SHP77 (cell line): ENCODE measurements around the gene PCNX2.
"Not testable (repeated sequence)": the region's sequence is repeated elsewhere in the genome, so short reads cannot be mapped to it uniquely, and the experiment has no call there.

Experiments used
- DNase-seq, 2 experiments: peaks; one replicate each; lab custom pipeline; 2025; lab: John Stamatoyannopoulos, UW

The PCNX2 gene

DNA sequence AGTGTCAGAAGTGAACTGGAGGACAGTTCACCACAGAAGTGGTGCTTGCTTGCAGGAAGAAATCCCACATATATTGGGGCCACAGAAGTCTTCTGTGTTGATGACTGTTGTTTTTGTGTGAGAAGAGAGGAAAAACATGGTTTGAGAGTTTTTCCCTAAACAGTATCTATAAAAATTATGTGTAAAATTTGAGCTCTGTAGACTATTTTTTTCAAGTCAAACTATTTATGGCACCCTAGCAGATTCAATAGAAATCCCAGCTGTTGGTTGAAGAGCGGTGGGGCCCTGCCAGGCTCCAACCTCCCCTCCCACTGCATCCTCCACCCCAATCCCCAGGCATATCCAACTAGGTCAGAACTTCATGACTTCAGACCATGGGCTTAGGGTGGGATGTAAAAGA lies 283.5 kb downstream of the PCNX2 start:
- DNase-seq: no peak

DNA sequence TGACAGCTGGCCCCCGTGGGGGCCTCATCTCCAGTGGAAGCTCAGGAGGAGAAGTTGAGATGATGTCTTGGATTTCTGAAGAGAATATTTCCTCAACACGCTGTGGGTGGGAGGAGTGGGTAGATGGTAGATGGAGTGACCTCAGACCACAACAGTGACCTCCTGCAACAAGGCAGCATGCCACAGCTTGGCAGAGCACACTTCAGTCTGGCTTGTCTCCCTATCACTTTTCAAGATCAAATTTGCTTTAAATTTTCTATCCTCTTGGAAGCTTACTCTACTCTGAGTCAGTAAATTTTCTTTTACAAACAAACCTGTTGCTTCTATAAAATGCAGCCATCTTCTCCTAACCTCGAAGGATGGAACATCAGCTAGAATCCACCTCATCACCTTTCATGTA lies 285.4 kb downstream of the PCNX2 start:
- no peak for DNase-seq

DNA sequence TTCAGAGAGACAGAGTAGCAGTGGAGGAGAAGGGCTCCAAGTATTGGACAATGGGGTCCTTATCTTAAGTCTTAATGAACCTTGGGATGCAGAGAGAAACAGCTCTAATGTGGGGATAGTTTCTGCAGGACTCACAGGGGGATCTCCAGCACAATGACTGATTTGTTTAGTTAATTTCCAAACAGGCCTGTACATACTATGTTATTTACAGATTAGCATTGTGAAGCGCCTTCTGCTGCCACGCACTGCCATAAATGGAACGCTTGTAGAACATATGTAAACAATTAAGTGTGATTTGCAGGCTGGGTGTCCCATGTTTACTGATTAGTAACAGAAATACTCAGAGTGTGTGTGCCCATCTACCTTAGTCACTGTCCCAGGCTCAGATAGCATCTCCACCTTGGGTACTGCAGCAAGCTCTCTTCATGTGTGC lies 289.0 kb downstream of the PCNX2 start:
- DNase-seq: no peak

DNA sequence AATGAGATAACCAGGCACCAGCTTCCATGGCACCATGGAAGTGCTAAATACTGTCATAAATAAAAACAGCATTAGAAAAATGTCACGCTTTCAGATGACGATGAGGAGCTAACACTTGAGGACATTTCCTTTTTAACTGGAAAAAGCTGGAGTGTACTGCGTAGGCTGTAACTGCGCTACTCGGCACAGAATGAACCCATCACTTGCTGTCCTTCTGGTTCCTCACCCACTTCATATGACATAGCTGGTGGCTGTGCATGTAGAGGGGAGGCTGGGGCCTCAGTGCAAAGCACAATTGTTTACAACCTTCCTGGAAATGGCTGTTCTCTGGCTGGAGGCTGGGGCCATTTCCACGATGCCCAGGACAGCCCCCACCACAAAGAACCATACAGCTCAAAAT lies 289.4 kb downstream of the PCNX2 start:
- no peak for DNase-seq

DNA sequence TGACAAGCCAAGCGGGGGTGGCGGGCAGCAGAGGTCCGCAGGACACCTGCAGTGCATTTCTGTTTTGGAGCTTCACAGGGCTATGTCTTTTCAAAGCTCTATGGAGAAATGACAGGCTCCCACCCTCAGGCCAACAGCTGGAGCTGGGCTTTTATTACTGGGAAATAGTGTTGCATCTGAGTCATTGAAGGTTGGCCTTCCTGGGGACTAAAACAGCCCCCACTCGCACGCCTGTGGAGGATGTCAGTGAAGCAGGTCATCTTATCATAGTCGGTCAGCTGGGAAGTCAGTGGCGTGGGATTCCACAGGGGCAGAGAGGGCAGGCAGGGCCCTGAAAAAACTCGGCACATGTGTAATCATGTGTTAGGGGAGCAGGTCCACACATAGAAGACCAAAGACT lies 289.8 kb downstream of the PCNX2 start:
- DNase-seq: peak; percentile 52 to 55

DNA sequence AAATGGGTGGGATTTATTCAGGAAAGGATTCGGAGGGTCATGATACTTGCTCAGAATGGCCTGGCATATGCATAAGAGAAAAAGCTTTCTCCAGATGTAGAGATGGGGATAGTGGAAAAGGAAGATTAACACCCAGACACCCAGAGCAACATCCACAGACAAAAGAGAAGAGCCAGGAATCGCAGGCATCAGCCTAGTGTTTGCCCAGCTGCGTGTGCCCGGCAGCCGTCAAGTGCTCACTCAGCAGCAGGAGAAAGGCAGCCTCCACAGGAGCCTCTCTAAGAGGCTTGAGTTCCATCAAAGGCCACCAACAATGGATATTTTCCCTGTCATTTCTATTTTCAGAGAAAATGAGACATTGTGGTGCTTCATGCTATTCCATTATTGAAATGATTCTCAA lies 290.4 kb downstream of the PCNX2 start:
- DNase-seq: peak; percentile 70 to 89

DNA sequence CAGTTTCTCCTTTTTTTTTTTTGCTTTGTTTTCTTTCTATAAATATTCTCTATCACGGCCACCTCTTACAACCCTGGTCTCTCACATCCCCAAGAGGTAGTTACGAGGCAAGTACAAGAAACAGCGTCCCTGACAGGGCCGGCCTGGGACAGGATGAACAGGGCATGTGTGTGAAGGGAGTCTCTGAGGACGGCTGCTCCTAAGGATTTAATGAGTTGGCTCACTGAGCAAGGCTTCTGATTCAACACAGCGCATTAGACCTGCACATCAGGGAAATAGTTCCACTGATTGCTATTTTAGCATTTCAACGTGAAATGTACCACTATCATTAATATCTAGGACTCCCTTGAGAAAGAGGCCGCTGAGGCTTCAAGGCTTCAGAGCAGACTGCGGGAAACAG lies 291.1 kb downstream of the PCNX2 start:
- peak in 1 of 2 experiments; percentile 41 for DNase-seq

DNA sequence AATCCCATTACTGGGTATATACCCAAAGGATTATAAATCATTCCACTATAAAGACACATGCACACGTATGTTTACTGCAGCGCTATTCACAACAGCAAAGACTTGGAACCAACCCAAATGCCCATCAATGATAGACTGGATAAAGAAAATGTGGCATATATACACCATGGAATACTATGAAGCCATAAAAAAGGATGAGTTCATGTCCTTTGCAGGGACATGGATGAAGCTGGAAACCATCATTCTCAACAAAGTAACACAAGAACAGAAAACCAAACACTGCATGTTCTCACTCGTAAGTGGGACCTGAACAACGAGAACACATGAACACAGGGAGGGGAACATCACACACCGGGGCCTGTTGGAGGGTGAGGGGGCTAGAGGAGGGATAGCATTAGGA lies 291.9 kb downstream of the PCNX2 start:
- DNase-seq: not testable (repeated sequence)

DNA sequence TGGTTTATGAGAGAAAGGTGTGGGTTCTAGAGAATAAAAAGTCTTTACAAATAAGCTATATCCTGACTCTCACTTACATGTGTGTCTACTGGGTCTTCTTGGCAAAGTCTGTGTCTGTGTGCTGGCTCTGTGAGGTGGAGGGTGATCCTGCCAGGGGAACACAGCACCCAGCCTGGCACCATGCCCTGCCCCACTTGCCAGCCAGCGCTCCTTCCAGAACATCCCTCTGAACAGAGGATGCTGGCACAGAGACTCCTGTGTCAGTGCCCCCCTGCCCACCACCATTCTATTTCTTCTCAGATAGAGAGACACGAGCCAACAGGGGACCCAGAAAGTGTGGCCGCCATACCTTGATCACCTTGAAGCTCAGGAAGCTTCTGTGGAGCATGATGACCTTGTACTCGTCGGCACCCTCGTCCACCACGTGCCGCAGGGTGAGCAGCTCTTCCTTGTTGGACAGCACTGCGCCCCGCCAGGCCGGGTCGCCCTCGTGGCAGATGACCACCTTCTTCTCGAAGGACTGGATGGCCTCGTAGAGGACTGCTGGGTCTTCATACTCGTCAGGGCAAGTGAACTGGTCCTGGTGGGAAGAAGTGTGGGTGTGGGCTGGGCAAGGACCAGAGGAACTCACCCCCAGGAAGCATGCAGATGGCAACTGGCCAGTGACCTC lies 295.4 kb downstream of the PCNX2 start:
- DNase-seq: no peak

DNA sequence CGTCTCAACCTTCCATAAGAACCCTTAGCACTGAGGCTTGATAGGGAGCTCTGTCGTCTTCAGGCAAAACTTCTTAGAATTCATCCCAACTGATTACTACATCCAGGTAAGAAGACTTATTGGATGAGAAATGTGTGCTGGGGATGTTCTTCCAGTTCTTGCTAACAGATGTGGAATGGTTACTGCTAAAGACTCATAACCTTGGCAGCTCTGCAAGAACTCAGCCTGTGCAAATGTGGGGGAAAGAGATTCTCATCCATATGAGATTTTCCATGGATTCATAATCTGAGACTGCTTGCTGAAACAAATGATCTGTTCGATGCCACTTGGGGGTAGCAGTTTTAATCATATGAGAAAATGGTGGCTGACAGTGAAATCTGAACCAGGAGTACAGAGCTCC lies 296.9 kb downstream of the PCNX2 start:
- no peak for DNase-seq

DNA sequence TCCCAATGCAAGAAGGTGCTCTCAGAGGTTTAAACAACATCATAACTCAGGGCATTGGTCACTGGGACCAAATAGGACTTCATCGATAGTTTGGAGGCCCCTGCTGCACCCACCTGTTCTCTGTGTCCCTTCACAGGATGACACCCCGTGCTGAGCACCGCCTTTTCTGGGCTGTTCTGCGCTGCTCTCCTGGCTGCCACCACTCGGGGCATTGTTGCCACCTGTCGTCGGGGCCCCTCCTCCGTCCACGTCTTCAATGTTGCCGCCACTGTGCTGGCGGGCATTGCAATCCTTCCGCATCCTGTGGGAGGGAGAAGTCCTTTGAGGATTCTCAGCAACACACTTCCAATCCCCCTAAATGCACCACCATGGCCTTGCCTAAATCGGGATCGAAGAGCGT lies 297.4 kb downstream of the PCNX2 start:
- DNase-seq: no peak

DNA sequence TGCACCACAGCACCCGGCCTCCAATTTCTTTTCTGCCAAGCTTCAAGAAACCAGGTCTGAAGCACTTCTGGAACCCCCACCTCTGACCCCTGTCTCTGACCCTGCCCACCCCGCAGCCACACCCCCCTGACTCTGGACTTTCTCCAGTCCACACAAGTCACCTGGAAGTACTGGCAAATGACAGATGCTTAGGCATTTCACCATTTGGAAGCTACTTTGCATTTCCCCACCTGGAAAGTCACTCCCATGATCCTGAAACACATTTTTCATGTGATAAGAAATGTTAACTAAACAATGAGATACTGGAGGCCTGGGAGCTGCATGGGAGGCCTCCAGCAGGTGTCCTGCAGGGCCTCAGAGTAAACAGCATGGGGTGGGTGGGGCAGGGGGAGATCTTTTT lies 299.4 kb downstream of the PCNX2 start:
- DNase-seq: no peak

DNA sequence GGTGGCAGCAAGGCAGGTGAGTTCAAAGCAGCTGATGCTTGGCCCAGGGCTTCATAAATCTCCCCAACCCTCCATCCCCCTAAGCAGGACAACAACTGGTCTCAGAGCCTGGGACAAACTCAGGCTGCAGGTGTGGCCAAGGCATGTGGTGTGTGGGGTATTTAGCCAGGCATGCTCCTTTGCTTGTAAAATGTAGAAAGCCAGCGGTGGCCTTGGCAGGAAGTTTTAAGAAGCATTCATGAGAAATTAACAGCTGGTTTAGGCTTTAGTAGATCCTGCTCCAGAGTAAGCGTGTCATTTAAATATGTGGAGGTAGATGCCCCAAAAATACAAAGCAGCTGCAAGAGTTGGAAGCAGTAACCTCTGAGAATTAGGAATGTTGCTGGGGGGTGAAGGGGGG lies 300.3 kb downstream of the PCNX2 start:
- DNase-seq: no peak

DNA sequence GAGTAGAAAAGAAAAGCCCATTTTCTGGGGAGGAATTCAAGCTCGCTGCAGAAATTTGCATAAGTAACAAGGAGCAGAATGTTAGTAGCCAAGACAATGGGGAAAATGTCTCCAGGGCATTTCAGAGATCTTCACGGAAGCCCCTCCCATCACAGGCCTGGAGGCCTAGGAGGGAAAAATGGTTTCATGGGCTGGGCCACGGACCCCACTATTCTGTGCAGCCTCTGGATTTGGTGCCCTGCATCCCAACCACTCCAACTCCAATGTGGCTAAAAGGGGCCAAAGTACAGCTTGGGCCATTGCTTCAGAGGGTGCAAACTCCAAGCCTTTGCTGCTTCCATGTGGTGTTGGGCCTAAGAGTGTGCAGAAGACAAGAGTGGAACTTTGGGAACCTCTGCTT lies 302.0 kb downstream of the PCNX2 start:
- no peak for DNase-seq

DNA sequence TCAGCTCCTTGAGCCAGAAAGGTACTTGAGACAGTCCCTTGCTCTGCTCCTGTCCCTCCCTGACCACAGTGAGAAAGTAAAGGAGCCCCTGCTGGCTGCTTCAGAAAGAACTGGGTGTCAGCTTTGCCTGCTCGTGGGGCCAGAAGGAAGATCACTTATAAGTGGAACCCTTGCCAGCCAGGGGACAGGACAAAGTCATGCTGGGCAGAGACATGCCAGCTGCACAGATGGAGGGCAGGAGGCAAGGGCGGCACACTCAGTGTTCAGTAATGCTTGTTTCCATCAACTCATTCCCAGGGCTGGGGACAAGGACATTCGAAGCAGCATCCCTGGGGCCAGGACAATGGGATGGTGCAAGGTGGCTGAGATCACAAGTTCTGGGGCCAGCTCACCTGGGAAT lies 303.3 kb downstream of the PCNX2 start:
- no peak for DNase-seq

DNA sequence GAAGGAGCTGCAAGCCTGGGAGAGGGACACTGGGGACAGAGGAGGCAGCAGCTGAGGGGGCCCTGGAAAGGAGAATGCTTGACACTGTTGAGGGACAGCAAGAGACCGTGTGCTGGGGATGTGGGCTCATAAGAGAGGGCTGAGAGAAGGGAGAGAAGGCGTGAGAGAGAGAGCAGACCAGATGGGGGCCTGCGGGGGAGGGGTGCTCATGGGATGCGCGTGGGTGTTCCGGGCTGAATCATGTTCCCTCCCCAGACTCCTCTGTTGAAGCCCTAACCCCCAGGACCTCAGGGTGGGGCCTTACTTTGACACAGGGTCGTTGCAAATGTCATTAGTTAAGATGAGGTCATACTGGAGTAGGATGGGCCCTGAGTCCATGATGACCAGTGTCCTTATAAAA lies 304.3 kb downstream of the PCNX2 start:
- no peak for DNase-seq

DNA sequence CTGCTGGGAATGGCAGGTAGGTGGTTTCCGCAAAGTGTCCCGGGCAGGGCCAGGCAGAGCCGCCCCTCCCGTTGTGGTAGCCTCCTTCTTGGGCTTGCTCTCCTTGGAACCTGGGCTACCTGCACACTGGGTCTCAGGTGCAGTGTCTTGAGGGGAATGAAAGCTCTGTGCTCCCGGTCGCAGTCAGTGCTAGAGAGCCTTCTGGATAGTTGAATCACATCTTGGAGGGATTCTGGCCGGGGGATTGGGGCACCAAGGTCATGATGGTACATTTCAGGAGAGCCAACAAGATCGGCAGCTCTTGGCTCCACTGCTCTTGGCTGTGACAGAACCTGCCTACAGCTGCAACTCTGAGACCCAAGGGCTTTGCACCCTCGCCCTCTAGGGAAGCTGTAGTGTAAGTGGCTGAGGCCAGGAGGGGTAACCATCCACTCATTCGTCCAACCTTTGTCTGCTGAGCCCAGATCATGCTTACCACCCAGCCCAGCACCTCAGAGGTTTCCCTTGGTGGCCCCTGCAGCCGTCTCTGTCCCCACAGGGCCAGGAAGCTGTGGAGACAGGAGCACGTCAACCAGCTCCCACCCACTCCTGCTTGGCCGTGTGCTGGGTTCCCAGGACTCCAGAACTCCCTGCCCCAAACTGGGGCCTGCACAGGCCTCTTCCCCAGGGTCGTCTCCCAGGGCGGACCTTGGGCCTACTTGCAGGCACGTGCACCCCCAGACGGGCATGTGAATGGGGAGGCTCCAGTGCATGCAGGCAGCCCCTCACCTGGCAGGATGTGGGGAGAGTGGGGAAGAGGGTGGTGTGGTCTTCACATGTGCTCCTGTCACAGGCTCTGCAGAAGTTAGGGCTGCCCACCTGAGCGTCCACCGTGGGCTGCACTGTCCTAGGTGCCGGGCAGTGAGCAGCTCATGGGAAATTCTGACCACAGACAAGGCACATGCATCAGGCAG lies 305.1 kb downstream of the PCNX2 start:
- no peak for DNase-seq

DNA sequence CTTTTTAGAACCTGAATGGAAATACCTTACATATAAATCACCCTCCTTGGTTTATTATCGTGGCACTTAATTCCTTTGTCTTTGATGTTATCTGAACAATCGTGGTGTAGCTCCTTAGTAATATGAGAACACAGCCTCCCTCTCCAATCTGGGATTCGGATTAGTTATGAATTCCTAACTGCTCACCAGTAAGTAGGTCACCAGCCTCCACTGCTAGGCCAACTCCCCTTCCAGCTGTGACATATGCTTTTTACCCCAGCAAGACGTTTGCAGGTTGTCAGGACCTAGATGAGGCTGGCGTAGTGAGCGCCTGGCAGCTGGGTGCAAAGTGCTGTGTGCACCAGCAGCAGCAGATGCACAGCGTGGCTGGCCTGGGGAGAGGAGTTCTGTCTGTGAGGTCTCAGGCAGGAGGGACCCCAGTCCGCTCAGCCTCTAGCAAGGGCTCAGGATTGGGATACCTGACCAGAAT lies 306.9 kb downstream of the PCNX2 start:
- no peak for DNase-seq

DNA sequence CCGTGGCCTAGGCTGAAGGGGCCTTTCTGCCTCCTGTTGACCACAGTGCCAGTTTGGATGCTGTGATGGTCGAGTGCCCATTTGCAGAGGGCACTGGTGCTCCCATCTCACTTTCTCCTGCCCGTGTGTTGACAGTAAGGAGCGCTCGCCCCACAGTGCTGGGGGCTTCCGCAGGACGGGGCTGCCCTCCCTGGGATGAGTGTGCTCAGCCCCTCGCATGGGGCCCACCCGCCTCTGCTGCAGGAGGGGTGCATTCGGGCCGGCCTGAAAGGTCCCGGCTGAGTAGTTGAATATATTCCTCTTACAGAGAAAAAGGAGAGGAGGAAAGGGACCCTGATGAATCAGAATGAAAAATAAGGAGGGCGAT lies 307.8 kb downstream of the PCNX2 start:
- DNase-seq: no peak

DNA sequence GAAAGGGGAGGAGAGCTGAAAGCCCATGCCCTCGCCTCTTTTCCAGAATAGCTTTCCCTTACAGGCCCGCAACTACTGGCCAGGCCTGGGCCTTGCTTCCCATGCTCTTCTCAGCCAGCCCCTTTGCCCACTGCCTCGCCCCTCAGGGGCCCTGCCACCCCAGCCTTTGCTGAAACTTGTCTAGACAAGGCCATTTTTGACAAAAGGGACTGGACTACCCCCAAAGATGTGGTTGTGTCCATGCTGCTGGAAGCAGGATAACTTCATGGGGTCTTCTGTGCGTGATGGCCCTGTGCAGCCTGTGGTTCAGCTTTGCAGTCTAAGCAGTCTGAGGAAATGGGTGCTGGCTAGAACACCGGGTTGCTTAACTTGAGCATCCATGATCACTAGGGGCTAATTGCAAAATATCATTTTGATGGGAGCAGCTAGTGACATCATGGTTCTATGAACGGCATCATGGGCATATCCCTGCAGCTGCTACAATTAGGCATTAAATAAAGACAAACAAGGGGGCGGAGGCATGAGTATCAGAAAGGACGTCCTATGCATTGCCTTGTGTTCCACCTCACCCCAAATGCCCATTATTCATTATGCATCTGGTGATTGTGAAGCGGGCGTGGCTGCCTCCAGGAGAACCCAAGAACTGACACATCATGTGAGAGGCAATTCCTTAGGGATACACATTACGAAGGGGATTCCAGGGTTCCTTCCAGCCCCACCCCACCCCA lies 308.3 kb downstream of the PCNX2 start:
- DNase-seq: no peak

DNA sequence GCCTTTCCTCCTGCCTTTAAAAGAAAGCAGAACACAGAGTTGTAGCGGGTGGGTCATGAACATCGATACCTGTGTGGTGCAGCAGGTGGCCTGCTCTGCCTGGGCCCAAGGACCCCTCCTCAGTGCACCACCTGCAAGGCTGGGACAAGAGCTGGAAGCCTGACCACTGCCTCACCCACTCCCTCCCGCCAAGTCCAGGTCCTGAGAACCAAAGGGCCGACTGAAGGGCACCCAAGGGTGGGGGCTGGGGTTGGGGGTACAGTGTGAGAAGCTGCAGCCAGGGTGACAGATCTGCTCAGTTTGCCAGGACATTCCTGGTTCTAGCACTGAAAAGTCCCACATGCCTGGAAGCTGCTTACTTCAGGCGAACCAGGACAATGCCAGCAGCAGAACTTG lies 309.0 kb downstream of the PCNX2 start:
- no peak for DNase-seq

DNA sequence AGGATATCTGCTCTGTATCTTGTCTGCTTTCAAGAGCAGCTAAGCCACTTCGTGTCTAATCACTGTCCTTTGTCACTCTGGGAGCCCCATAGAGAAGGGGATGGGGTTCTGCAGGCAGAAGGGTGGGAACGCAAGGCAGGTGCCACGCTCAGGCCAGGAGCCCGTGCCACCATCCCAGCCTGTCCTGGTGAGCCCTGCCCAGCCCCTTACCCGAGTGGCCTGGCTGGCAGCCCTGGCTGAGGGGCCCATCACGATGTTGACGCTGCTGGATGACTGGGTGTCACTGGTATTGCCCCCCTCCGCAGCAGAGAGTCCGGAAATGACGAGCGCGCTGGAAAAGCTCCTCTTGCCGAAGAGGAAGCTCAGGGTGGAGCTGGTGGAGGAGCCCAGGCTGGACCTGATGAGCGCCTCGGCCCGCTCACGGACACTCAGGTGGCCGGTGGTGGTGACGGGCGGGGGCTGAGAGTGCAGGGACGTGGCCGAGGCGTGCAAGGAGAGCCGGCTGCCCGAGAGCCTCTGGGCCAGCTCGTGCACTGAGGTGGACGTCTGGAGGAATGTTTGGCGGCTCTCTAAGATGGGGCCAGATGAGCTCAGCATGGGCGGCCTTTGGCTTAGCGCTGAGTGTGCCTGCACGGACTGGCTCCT lies 309.5 kb downstream of the PCNX2 start:
- no peak for DNase-seq
